GM12878 (cell line): ENCODE results near the gene HS6ST3. TPM values are rescaled to one million over a fixed set of nuclear protein-coding genes. Genes with fewer than 3 reads are reported as not detected.

Experiments used
- ATAC-seq: fragments of 200-7000 bp; cut with Tn5 transposase; 3 replicates; pipeline ENCODE4 v1.9.1; 2020; ENCODE audit warnings: mild to moderate bottlenecking, moderate library complexity
- BruUV-seq: library from RNA; stranded (reverse); fragments of 400-500 nt; replicated peaks from 2 replicates; lab custom pipeline; 2021; lab: Mats Ljungman, UMichigan
- CTCF ChIA-PET: fragments of 300-600 bp; sonication (Branson Sonifier 250); formaldehyde crosslinking; extraction: SDS; loops from one replicate; lab custom pipeline; 2021; ENCODE audit warnings: inconsistent platforms; lab: Yijun Ruan, JAX
- POLR2A ChIA-PET: fragments of 350-600 bp; formaldehyde crosslinking; extraction: SDS; loops from one replicate; lab custom pipeline; 2021; ENCODE audit warnings: inconsistent platforms; lab: Charles Lee
- RAD21 ChIA-PET: fragments of 300-600 bp; sonication (Branson Sonifier 250); formaldehyde crosslinking; loops from one replicate; lab custom pipeline; 2023; ENCODE audit warnings: antibody characterized with exemption; ENCODE audit not compliant: unreplicated experiment; lab: Charles Lee
- SMC1A ChIA-PET: fragments of 300-600 bp; sonication (Branson Sonifier 250); formaldehyde crosslinking; loops from one replicate; lab custom pipeline; 2023; ENCODE audit not compliant: unreplicated experiment, uncharacterized antibody; lab: Charles Lee
- DNase-seq: peaks from one replicate; pipeline ENCODE4 v3.0.0-alpha.2; 2011; ENCODE audit warnings: low read depth, low spot score
- FAIRE-seq: peaks from 3 replicates; lab custom pipeline; 2011; peaks lifted over from hg19 to GRCh38; lab: Jason Lieb, UNC
- H2AFZ ChIP-seq: 2 replicates; pipeline ENCODE4 v1.6.0; 2011; ENCODE audit warnings: low read depth, low read length, control low read depth; ENCODE audit not compliant: control insufficient read depth
- H3K27ac ChIP-seq: 2 replicates; pipeline ENCODE4 v1.5.1; 2011; ENCODE audit warnings: control low read depth; ENCODE audit not compliant: control insufficient read depth, insufficient read depth
- H3K27me3 ChIP-seq, 2 experiments: replicated peaks in 1 of 2; 2 replicates each; pipeline versions ENCODE4 v1.6.0 to v1.6.1; 2011; ENCODE audit warnings: low read length in 1 of 2; ENCODE audit not compliant: control insufficient read depth in 2 of 2, insufficient read depth in 2 of 2
- H3K36me3 ChIP-seq, 2 experiments: 2 replicates each; pipeline ENCODE4 v1.5.1; 2011; ENCODE audit warnings: low read length in 1 of 2; ENCODE audit not compliant: control insufficient read depth in 2 of 2, insufficient read depth in 2 of 2
- H3K4me1 ChIP-seq: 2 replicates; pipeline ENCODE4 v1.6.1; 2011; ENCODE audit warnings: mild to moderate bottlenecking, low read length, moderate library complexity, mixed read lengths; ENCODE audit not compliant: control insufficient read depth, insufficient read depth
- H3K4me2 ChIP-seq: 2 replicates; pipeline ENCODE4 v1.6.0; 2011; ENCODE audit warnings: control low read depth; ENCODE audit not compliant: control insufficient read depth, insufficient read depth
- H3K4me3 ChIP-seq: fragments of 200-600 bp; sonication (generic); 2 replicates; pipeline ENCODE4 v1.5.1; 2016
- H3K79me2 ChIP-seq: 2 replicates; pipeline ENCODE4 v1.6.0; 2011; ENCODE audit warnings: low read length; ENCODE audit not compliant: control insufficient read depth, insufficient read depth
- H3K9ac ChIP-seq: 2 replicates; pipeline ENCODE4 v1.8.0; 2011; ENCODE audit warnings: low read length, control low read depth, mixed read lengths; ENCODE audit not compliant: control insufficient read depth, insufficient read depth
- H3K9me3 ChIP-seq: replicated peaks from 3 replicates; pipeline ENCODE4 v1.5.1; 2011; ENCODE audit warnings: mild to moderate bottlenecking, low read length; ENCODE audit not compliant: control insufficient read depth, insufficient read depth
- H4K20me1 ChIP-seq: 2 replicates; pipeline ENCODE4 v1.6.0; 2011; ENCODE audit not compliant: control insufficient read depth, insufficient read depth
- NBN ChIP-seq: fragments of 450-650 bp; IDR thresholded peaks from 2 replicates; pipeline ENCODE4 v1.6.1; 2016
- NR2C1 ChIP-seq: fragments of 450-650 bp; IDR thresholded peaks from 2 replicates; pipeline ENCODE4 v1.6.1; 2017; ENCODE audit warnings: antibody characterized with exemption, mild to moderate bottlenecking, moderate library complexity
- POLR2AphosphoS5 ChIP-seq: IDR thresholded peaks from 2 replicates; pipeline ENCODE4 v1.6.1; 2011; ENCODE audit warnings: mild to moderate bottlenecking, low read length, inconsistent platforms
- RAD51 ChIP-seq: fragments of 450-650 bp; IDR thresholded peaks from 2 replicates; pipeline ENCODE4 v1.6.1; 2016; ENCODE audit warnings: moderate library complexity, mild to moderate bottlenecking, inconsistent platforms
- RELB ChIP-seq: fragments of 450-650 bp; IDR thresholded peaks from 2 replicates; pipeline ENCODE4 v1.6.1; 2017; ENCODE audit warnings: low read depth, mild to moderate bottlenecking, moderate library complexity
- SPI1 ChIP-seq: IDR thresholded peaks from 2 replicates; pipeline ENCODE4 v1.6.1; 2011; ENCODE audit warnings: low read depth, mild to moderate bottlenecking, low read length, moderate library complexity, borderline replicate concordance; ENCODE audit not compliant: insufficient read depth
- STAT1 ChIP-seq: fragments of 450-650 bp; conservative IDR thresholded peaks from 2 replicates; pipeline ENCODE4 v1.6.1; 2014; ENCODE audit warnings: antibody characterized with exemption, mild to moderate bottlenecking
- ZBTB4 ChIP-seq: fragments of 450-650 bp; formaldehyde crosslinking; IDR thresholded peaks from 2 replicates; pipeline ENCODE4 v1.4.0; 2022; ENCODE audit warnings: mild to moderate bottlenecking, moderate library complexity
- ZNF217 ChIP-seq: fragments of 450-650 bp; IDR thresholded peaks from 2 replicates; pipeline ENCODE4 v1.6.1; 2017; ENCODE audit warnings: antibody characterized with exemption, mild to moderate bottlenecking
- WGBS: methylation state at CpG from one replicate; pipeline ENCODE4 v1.1.6; 2016; ENCODE audit warnings: low lambda C conversion rate; ENCODE audit not compliant: insufficient replicate concordance, insufficient coverage; ENCODE audit errors: missing lambda C conversion rate; 5-methylcytosine and 5-hydroxymethylcytosine counted together
- in situ Hi-C: fragments of 300-500 bp; cut with MboI; formaldehyde crosslinking; loops from 9 replicates; pipeline ENCODE4 v1.14.3; 2018; ENCODE audit warnings: mixed read lengths
- intact Hi-C: fragments of 100-400 bp; cut with micrococcal nuclease; formaldehyde crosslinking; loops from one replicate; pipeline ENCODE4 v1.14.2; 2022; ENCODE audit not compliant: unreplicated experiment
- polyA plus RNA-seq, 11 experiments: library from polyadenylated mRNA; depleted of rRNA in 4 of 11; unstranded in 6 of 11; stranded (reverse) in 5 of 11; fragments of >200 nt; fragmentation: Nextera tagmentation in 4 of 11; fragmentation: Illumina TruSeq in 1 of 11; extraction: Ambion mirVana in 4 of 11; extraction: Trizol in 1 of 11; gene quantifications; 1 replicate in 1 of 11; 2 replicates in 10 of 11; pipeline versions ENCODE4 v1.2.1 to v1.2.3, GENCODE V29; 2011 to 2016; ENCODE audit warnings: inconsistent platforms in 2 of 11, missing spikeins in 2 of 11, low read depth in 1 of 11
- total RNA-seq, 4 experiments: library from RNA; depleted of rRNA in 3 of 4; stranded (reverse); fragments of >200 nt in 3 of 4; fragmentation: Illumina TruSeq in 1 of 4; extraction: Trizol in 1 of 4; gene quantifications; 2 replicates each; pipeline versions ENCODE4 v1.2.1 to v1.2.3, GENCODE V29; 2013 to 2021
- TF ChIP-seq, protein P1 (sequence below): fragments of 450-650 bp; IDR thresholded peaks from 2 replicates; pipeline ENCODE4 v1.6.1; 2016; ENCODE audit warnings: mild to moderate bottlenecking
- TF ChIP-seq, protein P2 (sequence below): IDR thresholded peaks from 2 replicates; pipeline ENCODE4 v1.6.1; 2012; ENCODE audit warnings: mild to moderate bottlenecking, low read depth, low read length
- TF ChIP-seq, protein P3 (sequence below): fragments of 450-650 bp; formaldehyde crosslinking; IDR thresholded peaks from 2 replicates; pipeline ENCODE4 v1.5.0; 2022; ENCODE audit warnings: mild to moderate bottlenecking, missing genetic modification characterization

The HS6ST3 gene
- total and polyA plus RNA-seq, 10 of the 15 experiments (the other 5 are each of a cell fraction or from before 2014, with no cell fraction given) = under 0.01 to 2.9 TPM; not detected in 8

DNA sequence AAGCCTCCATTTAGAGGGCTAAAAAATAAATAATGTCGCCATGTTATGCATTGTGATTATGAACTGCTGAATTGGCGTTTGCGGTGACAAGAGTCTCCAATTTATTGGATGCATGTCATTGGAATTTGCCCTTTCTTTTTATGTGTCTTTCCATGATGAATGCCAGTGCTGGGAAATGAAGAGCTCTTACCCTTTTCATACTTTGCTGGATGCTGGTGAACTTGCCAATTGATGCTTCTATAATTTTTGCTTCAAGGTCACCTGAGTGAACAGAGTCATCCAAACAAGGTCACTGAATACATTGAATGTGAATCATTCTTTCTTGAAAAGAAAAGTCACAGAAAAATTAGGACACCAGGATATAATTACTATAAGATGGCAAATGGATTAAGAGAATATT lies 556.2 kb downstream of the HS6ST3 start:
- no peak for DNase-seq
- Histone ChIP-seq H3K9ac (no peak overlapping the region), H3K4me2 (no peak overlapping the region), H3K27ac (no peak overlapping the region), H3K27me3 (no peaks in the 10 kb centered on the region), H3K36me3 (no peaks in the 10 kb centered on the region), H2AFZ (no peak overlapping the region), H3K4me3 (no peak overlapping the region), H3K4me1 (no peaks in the 10 kb centered on the region), H4K20me1 (no peaks in the 10 kb centered on the region), H3K9me3 (no peaks in the 10 kb centered on the region), H3K79me2 (no peaks in the 10 kb centered on the region)
- no peak for FAIRE-seq
- intact Hi-C loops (no loop called here), in situ Hi-C loops (no loop called here)
- ATAC-seq = no peak
- ChIA-PET CTCF (no interaction called here), RAD21 (no interaction called here), SMC1A (no interaction called here), POLR2A (no interaction called here)
- no TSS peak for BruUV-seq
- WGBS = 38% methylated on average over 3 of the region's 3 CpGs
- TF ChIP-seq, protein P1, sequence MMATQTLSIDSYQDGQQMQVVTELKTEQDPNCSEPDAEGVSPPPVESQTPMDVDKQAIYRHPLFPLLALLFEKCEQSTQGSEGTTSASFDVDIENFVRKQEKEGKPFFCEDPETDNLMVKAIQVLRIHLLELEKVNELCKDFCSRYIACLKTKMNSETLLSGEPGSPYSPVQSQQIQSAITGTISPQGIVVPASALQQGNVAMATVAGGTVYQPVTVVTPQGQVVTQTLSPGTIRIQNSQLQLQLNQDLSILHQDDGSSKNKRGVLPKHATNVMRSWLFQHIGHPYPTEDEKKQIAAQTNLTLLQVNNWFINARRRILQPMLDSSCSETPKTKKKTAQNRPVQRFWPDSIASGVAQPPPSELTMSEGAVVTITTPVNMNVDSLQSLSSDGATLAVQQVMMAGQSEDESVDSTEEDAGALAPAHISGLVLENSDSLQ = no peak
- TF ChIP-seq RAD51 (no peak), SPI1 (no peak), ZNF217 (no peak), NR2C1 (no peak), STAT1 (no peak), ZBTB4 (CRISPR knock-in tag) (no peak), POLR2AphosphoS5 (no peak), NBN (no peak), RELB (no peak)
- TF ChIP-seq, protein P2, sequence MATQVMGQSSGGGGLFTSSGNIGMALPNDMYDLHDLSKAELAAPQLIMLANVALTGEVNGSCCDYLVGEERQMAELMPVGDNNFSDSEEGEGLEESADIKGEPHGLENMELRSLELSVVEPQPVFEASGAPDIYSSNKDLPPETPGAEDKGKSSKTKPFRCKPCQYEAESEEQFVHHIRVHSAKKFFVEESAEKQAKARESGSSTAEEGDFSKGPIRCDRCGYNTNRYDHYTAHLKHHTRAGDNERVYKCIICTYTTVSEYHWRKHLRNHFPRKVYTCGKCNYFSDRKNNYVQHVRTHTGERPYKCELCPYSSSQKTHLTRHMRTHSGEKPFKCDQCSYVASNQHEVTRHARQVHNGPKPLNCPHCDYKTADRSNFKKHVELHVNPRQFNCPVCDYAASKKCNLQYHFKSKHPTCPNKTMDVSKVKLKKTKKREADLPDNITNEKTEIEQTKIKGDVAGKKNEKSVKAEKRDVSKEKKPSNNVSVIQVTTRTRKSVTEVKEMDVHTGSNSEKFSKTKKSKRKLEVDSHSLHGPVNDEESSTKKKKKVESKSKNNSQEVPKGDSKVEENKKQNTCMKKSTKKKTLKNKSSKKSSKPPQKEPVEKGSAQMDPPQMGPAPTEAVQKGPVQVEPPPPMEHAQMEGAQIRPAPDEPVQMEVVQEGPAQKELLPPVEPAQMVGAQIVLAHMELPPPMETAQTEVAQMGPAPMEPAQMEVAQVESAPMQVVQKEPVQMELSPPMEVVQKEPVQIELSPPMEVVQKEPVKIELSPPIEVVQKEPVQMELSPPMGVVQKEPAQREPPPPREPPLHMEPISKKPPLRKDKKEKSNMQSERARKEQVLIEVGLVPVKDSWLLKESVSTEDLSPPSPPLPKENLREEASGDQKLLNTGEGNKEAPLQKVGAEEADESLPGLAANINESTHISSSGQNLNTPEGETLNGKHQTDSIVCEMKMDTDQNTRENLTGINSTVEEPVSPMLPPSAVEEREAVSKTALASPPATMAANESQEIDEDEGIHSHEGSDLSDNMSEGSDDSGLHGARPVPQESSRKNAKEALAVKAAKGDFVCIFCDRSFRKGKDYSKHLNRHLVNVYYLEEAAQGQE = no peak
- TF ChIP-seq, protein P3, sequence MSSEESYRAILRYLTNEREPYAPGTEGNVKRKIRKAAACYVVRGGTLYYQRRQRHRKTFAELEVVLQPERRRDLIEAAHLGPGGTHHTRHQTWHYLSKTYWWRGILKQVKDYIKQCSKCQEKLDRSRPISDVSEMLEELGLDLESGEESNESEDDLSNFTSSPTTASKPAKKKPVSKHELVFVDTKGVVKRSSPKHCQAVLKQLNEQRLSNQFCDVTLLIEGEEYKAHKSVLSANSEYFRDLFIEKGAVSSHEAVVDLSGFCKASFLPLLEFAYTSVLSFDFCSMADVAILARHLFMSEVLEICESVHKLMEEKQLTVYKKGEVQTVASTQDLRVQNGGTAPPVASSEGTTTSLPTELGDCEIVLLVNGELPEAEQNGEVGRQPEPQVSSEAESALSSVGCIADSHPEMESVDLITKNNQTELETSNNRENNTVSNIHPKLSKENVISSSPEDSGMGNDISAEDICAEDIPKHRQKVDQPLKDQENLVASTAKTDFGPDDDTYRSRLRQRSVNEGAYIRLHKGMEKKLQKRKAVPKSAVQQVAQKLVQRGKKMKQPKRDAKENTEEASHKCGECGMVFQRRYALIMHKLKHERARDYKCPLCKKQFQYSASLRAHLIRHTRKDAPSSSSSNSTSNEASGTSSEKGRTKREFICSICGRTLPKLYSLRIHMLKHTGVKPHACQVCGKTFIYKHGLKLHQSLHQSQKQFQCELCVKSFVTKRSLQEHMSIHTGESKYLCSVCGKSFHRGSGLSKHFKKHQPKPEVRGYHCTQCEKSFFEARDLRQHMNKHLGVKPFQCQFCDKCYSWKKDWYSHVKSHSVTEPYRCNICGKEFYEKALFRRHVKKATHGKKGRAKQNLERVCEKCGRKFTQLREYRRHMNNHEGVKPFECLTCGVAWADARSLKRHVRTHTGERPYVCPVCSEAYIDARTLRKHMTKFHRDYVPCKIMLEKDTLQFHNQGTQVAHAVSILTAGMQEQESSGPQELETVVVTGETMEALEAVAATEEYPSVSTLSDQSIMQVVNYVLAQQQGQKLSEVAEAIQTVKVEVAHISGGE (CRISPR knock-in tag) = no peak
